Measurements from ENCODE around the gene SIK2. TPM values are rescaled to one million over a fixed set of nuclear protein-coding genes. Genes with fewer than 3 reads are reported as not detected.

SIK2 gene
- total RNA-seq, 3 donors from 2014 or later (not counting 1 experiment from before 2014, with no cell fraction given): 7.1 to 14.3 (median 8.4) TPM

GRCh38 chr11:111574373-111575225 is 27.6 kb upstream of the SIK2 start:
- no peaks in the 10 kb centered on the region for H3K36me3 ChIP-seq (ENCODE audit: control insufficient read depth, insufficient read depth, low read length)
- H3K9me3 ChIP-seq (ENCODE audit: control insufficient read depth, insufficient read depth, low read length): no peaks in the 10 kb centered on the region
- H3K9me3 Mint-ChIP-seq: no peaks in the 10 kb centered on the region
- ATAC-seq (peak; percentile 63 to 72 (median 66)), DNase-seq (no peak)
- H3K4me3 ChIP-seq (ENCODE audit: low read length): peak overlapping the region; percentile 5
- no peak overlapping the region for H3K27ac ChIP-seq (ENCODE audit: low read length)
- H3K36me3 Mint-ChIP-seq: no peaks in the 10 kb centered on the region
- H3K27me3 ChIP-seq (ENCODE audit: control insufficient read depth, insufficient read depth, low read length): no peaks in the 10 kb centered on the region
- H3K4me1 ChIP-seq (ENCODE audit: control insufficient read depth, insufficient read depth, low read length): no peaks in the 10 kb centered on the region
- H3K4me1 Mint-ChIP-seq: peaks cover 0 to 10% of the 10 kb centered on the region in 2 donors
- peaks cover 5 to 7% of the 10 kb centered on the region in 2 donors for H3K27me3 Mint-ChIP-seq (ENCODE audit: low read depth in 2 of 2)
- peak overlapping the region in 1 of 2 donors; percentile 77 for H3K27ac Mint-ChIP-seq
- H3K4me3 Mint-ChIP-seq: peak overlapping the region; percentile 70
- intact Hi-C loops (cut with micrococcal nuclease): no loop called here
- TF ChIP-seq CTCF (IDR thresholded peaks at IDR 0.05): no peak
- 45% methylated on average over 6 of the region's 7 CpGs for WGBS (ENCODE audit: insufficient coverage)

- Histone ChIP-seq H3K27me3 (ENCODE audit: control insufficient read depth, insufficient read depth, low read length) (no peaks in the 10 kb centered on the region), H3K4me3 (ENCODE audit: low read length) (no peak overlapping the region), H3K36me3 (ENCODE audit: control insufficient read depth, insufficient read depth, low read length) (no peaks in the 10 kb centered on the region), H3K9me3 (ENCODE audit: control insufficient read depth, insufficient read depth, low read length) (no peaks in the 10 kb centered on the region), H3K27ac (ENCODE audit: low read length) (no peak overlapping the region), H3K4me1 (ENCODE audit: control insufficient read depth, insufficient read depth, low read length) (no peaks in the 10 kb centered on the region)
- TF ChIP-seq CTCF (IDR thresholded peaks at IDR 0.05): no peak
- peaks cover 0 to 5% of the 10 kb centered on the region in 2 donors for H3K27me3 Mint-ChIP-seq (ENCODE audit: low read depth in 2 of 2)
- H3K4me3 Mint-ChIP-seq: no peak overlapping the region
- DNase-seq: no peak
- 97% methylated on average over 6 of the region's 6 CpGs for WGBS (ENCODE audit: insufficient coverage)
- peaks cover 0 to 10% of the 10 kb centered on the region in 2 donors for H3K4me1 Mint-ChIP-seq
- no peak for ATAC-seq
- no peaks in the 10 kb centered on the region for H3K9me3 Mint-ChIP-seq
- H3K36me3 Mint-ChIP-seq: no peaks in the 10 kb centered on the region
- H3K27ac Mint-ChIP-seq: no peak overlapping the region
- intact Hi-C loops (cut with micrococcal nuclease): no loop called here
Observed at GRCh38 chr11:111575740-111576139, 26.5 kb upstream of the SIK2 start.

GRCh38 chr11:111577821-111578220 is 24.4 kb upstream of the SIK2 start:
- no peaks in the 10 kb centered on the region for H3K9me3 ChIP-seq (ENCODE audit: control insufficient read depth, insufficient read depth, low read length)

More at GRCh38 chr11:111577821-111578220, 24.4 kb upstream of the SIK2 start:
- Mint-ChIP-seq H3K27me3 (ENCODE audit: low read depth in 2 of 2) (no peaks in the 10 kb centered on the region), H3K9me3 (no peaks in the 10 kb centered on the region), H3K36me3 (no peaks in the 10 kb centered on the region), H3K27ac (no peak overlapping the region), H3K4me3 (no peak overlapping the region), H3K4me1 (peaks cover 0 to 10% of the 10 kb centered on the region in 2 donors)
- intact Hi-C loops (cut with micrococcal nuclease): no loop called here
- WGBS (ENCODE audit: insufficient coverage): 31% methylated on average over 3 of the region's 4 CpGs
- no peak overlapping the region for H3K27ac ChIP-seq (ENCODE audit: low read length)
- H3K36me3 ChIP-seq (ENCODE audit: control insufficient read depth, insufficient read depth, low read length): no peaks in the 10 kb centered on the region
- no peak for TF ChIP-seq CTCF (IDR thresholded peaks at IDR 0.05)
- H3K4me1 ChIP-seq (ENCODE audit: control insufficient read depth, insufficient read depth, low read length): no peaks in the 10 kb centered on the region
- DNase-seq (no peak), ATAC-seq (no peak)
- no peak overlapping the region for H3K4me3 ChIP-seq (ENCODE audit: low read length)
- H3K27me3 ChIP-seq (ENCODE audit: control insufficient read depth, insufficient read depth, low read length): no peaks in the 10 kb centered on the region

Data from natural killer cell (primary cell).